ENCODE measurements around the gene TIGIT.
"Not testable (repeated sequence)": the region's sequence is repeated elsewhere in the genome, so short reads cannot be mapped to it uniquely, and the experiment has no call there.

TIGIT gene

GRCh38 chr3:114270019-114270418 lies 23.8 kb upstream of the TIGIT start:
- no peaks in the 10 kb centered on the region for H3K36me3 ChIP-seq
- H3K27ac ChIP-seq: no peak overlapping the region

GRCh38 chr3:114272271-114272670 lies 21.6 kb upstream of the TIGIT start:
- Histone ChIP-seq H3K27ac (no peak overlapping the region), H3K4me1 (ENCODE audit: control insufficient read depth in 1 of 2, insufficient read depth in 1 of 2, low read depth in 1 of 2, low read length in 1 of 2) (no peaks in the 10 kb centered on the region), H3K27me3 (no peaks in the 10 kb centered on the region), H3K9me3 (no peaks in the 10 kb centered on the region), H3K4me3 (ENCODE audit: low read depth in 1 of 2, low read length in 1 of 2) (no peak overlapping the region), H3K36me3 (no peaks in the 10 kb centered on the region)
- TF ChIP-seq CTCF (IDR thresholded peaks at IDR 0.05): no peak

More at GRCh38 chr3:114270019-114270418, 23.8 kb upstream of the TIGIT start:
- Histone ChIP-seq H3K9me3 (no peaks in the 10 kb centered on the region), H3K4me3 (ENCODE audit: low read depth in 1 of 2, low read length in 1 of 2) (no peak overlapping the region), H3K27me3 (no peaks in the 10 kb centered on the region), H3K4me1 (ENCODE audit: control insufficient read depth in 1 of 2, insufficient read depth in 1 of 2, low read depth in 1 of 2, low read length in 1 of 2) (no peaks in the 10 kb centered on the region)
- no peak for TF ChIP-seq CTCF (IDR thresholded peaks at IDR 0.05)

GRCh38 chr3:114274929-114275328 lies 18.9 kb upstream of the TIGIT start:
- Histone ChIP-seq H3K27ac (no peak overlapping the region), H3K4me1 (ENCODE audit: control insufficient read depth in 1 of 2, insufficient read depth in 1 of 2, low read depth in 1 of 2, low read length in 1 of 2) (no peaks in the 10 kb centered on the region), H3K4me3 (ENCODE audit: low read depth in 1 of 2, low read length in 1 of 2) (no peak overlapping the region), H3K27me3 (no peaks in the 10 kb centered on the region), H3K36me3 (no peaks in the 10 kb centered on the region), H3K9me3 (no peaks in the 10 kb centered on the region)
- TF ChIP-seq CTCF (IDR thresholded peaks at IDR 0.05): no peak

- not testable (repeated sequence) for H3K36me3 ChIP-seq
These were observed 17.0 kb upstream of the TIGIT start for GRCh38 chr3:114276856-114277255.

GRCh38 chr3:114284644-114285043 lies 9.2 kb upstream of the TIGIT start:
- Histone ChIP-seq H3K4me1 (ENCODE audit: control insufficient read depth in 1 of 2, insufficient read depth in 1 of 2, low read depth in 1 of 2, low read length in 1 of 2) (no peaks in the 10 kb centered on the region), H3K27ac (no peak overlapping the region), H3K4me3 (ENCODE audit: low read depth in 1 of 2, low read length in 1 of 2) (no peak overlapping the region), H3K27me3 (no peaks in the 10 kb centered on the region), H3K9me3 (no peaks in the 10 kb centered on the region), H3K36me3 (no peaks in the 10 kb centered on the region)
- no peak for TF ChIP-seq CTCF (IDR thresholded peaks at IDR 0.05)

More at GRCh38 chr3:114276856-114277255, 17.0 kb upstream of the TIGIT start:
- H3K4me1 ChIP-seq (ENCODE audit: control insufficient read depth in 1 of 2, insufficient read depth in 1 of 2, low read depth in 1 of 2, low read length in 1 of 2); H3K9me3 ChIP-seq; H3K4me3 ChIP-seq (ENCODE audit: low read depth in 1 of 2, low read length in 1 of 2); H3K27me3 ChIP-seq; H3K27ac ChIP-seq: not testable (repeated sequence)

GRCh38 chr3:114285648-114286230 lies 8.1 kb upstream of the TIGIT start:
- no peak overlapping the region for H3K27ac ChIP-seq
- H3K4me3 ChIP-seq (ENCODE audit: low read depth in 1 of 2, low read length in 1 of 2): no peak overlapping the region
- H3K36me3 ChIP-seq: no peaks in the 10 kb centered on the region
- no peak for TF ChIP-seq CTCF (IDR thresholded peaks at IDR 0.05)
- H3K27me3 ChIP-seq: no peaks in the 10 kb centered on the region
- H3K4me1 ChIP-seq (ENCODE audit: control insufficient read depth in 1 of 2, insufficient read depth in 1 of 2, low read depth in 1 of 2, low read length in 1 of 2): no peaks in the 10 kb centered on the region
- no peaks in the 10 kb centered on the region for H3K9me3 ChIP-seq

Measured in neutrophil (primary cell).